ENCODE results near the gene UBE2E2. TPM values are rescaled to one million over a fixed set of nuclear protein-coding genes. Genes with fewer than 3 reads are reported as not detected.
"Not testable (repeated sequence)": the region's sequence is repeated elsewhere in the genome, so short reads cannot be mapped to it uniquely, and the experiment has no call there.

Gene UBE2E2
- total RNA-seq, 1 donor: 2.2 TPM

GRCh38 chr3:23602971-23603370 is 399.8 kb downstream of the UBE2E2 start:
- DNase-seq (ENCODE audit: low read depth in 2 of 3, low spot score in 2 of 3): no peak

- DNase-seq (ENCODE audit: low read depth in 2 of 3, low spot score in 2 of 3): no peak
Observed at GRCh38 chr3:23607184-23607847, 404.2 kb downstream of the UBE2E2 start.

- no peak for DNase-seq (ENCODE audit: low read depth in 2 of 3, low spot score in 2 of 3)
Observed at GRCh38 chr3:23608650-23609049, 405.5 kb downstream of the UBE2E2 start.

GRCh38 chr3:23611737-23612295 is 408.7 kb downstream of the UBE2E2 start:
- DNase-seq (ENCODE audit: low read depth in 2 of 3, low spot score in 2 of 3): peak in 2 of 3 donors; percentile 23 to 64

- DNase-seq (ENCODE audit: low read depth in 2 of 3, low spot score in 2 of 3): no peak
Observed at GRCh38 chr3:23612296-23612891, 409.3 kb downstream of the UBE2E2 start.

GRCh38 chr3:23615068-23615467 is 411.9 kb downstream of the UBE2E2 start:
- no peak for DNase-seq (ENCODE audit: low read depth in 2 of 3, low spot score in 2 of 3)

- DNase-seq (ENCODE audit: low read depth in 2 of 3, low spot score in 2 of 3): not testable (repeated sequence)
Observed at GRCh38 chr3:23618475-23618874, 415.3 kb downstream of the UBE2E2 start.

- DNase-seq (ENCODE audit: low read depth in 2 of 3, low spot score in 2 of 3): no peak
Observed at GRCh38 chr3:23619705-23620637, 416.8 kb downstream of the UBE2E2 start.

- no peak for DNase-seq (ENCODE audit: low read depth in 2 of 3, low spot score in 2 of 3)
Observed at GRCh38 chr3:23620638-23621015, 417.5 kb downstream of the UBE2E2 start.

- DNase-seq (ENCODE audit: low read depth in 2 of 3, low spot score in 2 of 3): no peak
Observed at GRCh38 chr3:23623844-23624243, 420.7 kb downstream of the UBE2E2 start.

GRCh38 chr3:23624305-23624704 is 421.2 kb downstream of the UBE2E2 start:
- DNase-seq (ENCODE audit: low read depth in 2 of 3, low spot score in 2 of 3): no peak

GRCh38 chr3:23626442-23626841 is 423.3 kb downstream of the UBE2E2 start:
- no peak for DNase-seq (ENCODE audit: low read depth in 2 of 3, low spot score in 2 of 3)

- DNase-seq (ENCODE audit: low read depth in 2 of 3, low spot score in 2 of 3): no peak
Observed at GRCh38 chr3:23629181-23629894, 426.2 kb downstream of the UBE2E2 start.

GRCh38 chr3:23633261-23633960 is 430.3 kb downstream of the UBE2E2 start:
- DNase-seq (ENCODE audit: low read depth in 2 of 3, low spot score in 2 of 3): no peak

GRCh38 chr3:23637339-23637738 is 434.2 kb downstream of the UBE2E2 start:
- no peak for DNase-seq (ENCODE audit: low read depth in 2 of 3, low spot score in 2 of 3)

GRCh38 chr3:23640471-23641146 is 437.5 kb downstream of the UBE2E2 start:
- DNase-seq (ENCODE audit: low read depth in 2 of 3, low spot score in 2 of 3): no peak
